LNCAP (cell line): ENCODE data around the gene PPFIA4.

ENCODE experiments used
- CTCF ChIP-seq: fragments of 450-650 bp; IDR thresholded peaks from 2 replicates; pipeline ENCODE4 v1.5.1; 2017; ENCODE audit warnings: mild to moderate bottlenecking

PPFIA4 gene

GRCh38 chr1:203089651-203090045 lies 63.4 kb downstream of the PPFIA4 start:
- no peak for TF ChIP-seq CTCF

GRCh38 chr1:203090421-203091198 lies 64.3 kb downstream of the PPFIA4 start:
- TF ChIP-seq CTCF, result no peak

- no peak for TF ChIP-seq CTCF
Observed at GRCh38 chr1:203091199-203091477, 64.8 kb downstream of the PPFIA4 start.

GRCh38 chr1:203091761-203092330 lies 65.6 kb downstream of the PPFIA4 start:
- no peak for TF ChIP-seq CTCF

- no peak for TF ChIP-seq CTCF
Observed at GRCh38 chr1:203093754-203094410, 67.6 kb downstream of the PPFIA4 start.

GRCh38 chr1:203095061-203095690 lies 68.9 kb downstream of the PPFIA4 start:
- TF ChIP-seq CTCF, result no peak

- no peak for TF ChIP-seq CTCF
Observed at GRCh38 chr1:203096566-203096965, 70.3 kb downstream of the PPFIA4 start.
